K562 (cell line): ENCODE measurements around the gene GFAP. TPM values are rescaled to one million over a fixed set of nuclear protein-coding genes. Genes with fewer than 3 reads are reported as not detected.

ENCODE experiments used
- ATAC-seq: fragments of 200-7000 bp; cut with Tn5 transposase; 3 replicates; pipeline ENCODE4 v1.9.1; 2020; ENCODE audit warnings: moderate library complexity
- BruUV-seq: library from RNA; stranded (reverse); fragments of 400-500 nt; replicated peaks from 2 replicates; lab custom pipeline; 2021; lab: Mats Ljungman, UMichigan
- CTCF ChIA-PET: fragments of 300-600 bp; formaldehyde crosslinking; extraction: SDS; loops from one replicate; lab custom pipeline; 2021; ENCODE audit warnings: low intra/inter-chr PET ratio; lab: Yijun Ruan, JAX
- POLR2A ChIA-PET: fragments of 300-600, 350-650 bp; sonication (Branson Sonifier 250); formaldehyde crosslinking; extraction: SDS; loops from one replicate; lab custom pipeline; 2021; ENCODE audit warnings: antibody characterized with exemption, inconsistent platforms; lab: Yijun Ruan, JAX
- DNase-seq, 4 experiments: peaks; one replicate each; pipeline versions ENCODE4 v3.0.0 to v3.0.0-alpha.2; 2011 to 2018; ENCODE audit warnings: low spot score in 3 of 4, mixed read lengths in 3 of 4; ENCODE audit errors: extremely low read depth in 1 of 4
- FAIRE-seq: peaks from 2 replicates; lab custom pipeline; 2011; peaks lifted over from hg19 to GRCh38; lab: Jason Lieb, UNC
- H2AFZ ChIP-seq: 2 replicates; pipeline ENCODE4 v1.6.0; 2011; ENCODE audit warnings: low read depth, low read length, control low read depth, inconsistent platforms
- H3K27ac ChIP-seq: fragments of 200-600 bp; 3 replicates; pipeline ENCODE4 v1.8.0; 2011; ENCODE audit warnings: low read depth, mild to moderate bottlenecking, control low read depth, inconsistent platforms, low read length, moderate library complexity, mixed read lengths; ENCODE audit errors: extremely low read depth
- H3K27me3 ChIP-seq, 2 experiments: fragments of 300-600 bp in 1 of 2; 2 replicates in 1 of 2; 3 replicates in 1 of 2; pipeline versions ENCODE4 v1.6.0 to v1.8.0; 2011; ENCODE audit warnings: inconsistent platforms in 2 of 2, low read length in 2 of 2, mild to moderate bottlenecking in 1 of 2, mixed read lengths in 1 of 2, moderate library complexity in 1 of 2; ENCODE audit not compliant: control insufficient read depth in 2 of 2, insufficient read depth in 2 of 2
- H3K36me3 ChIP-seq: fragments of 300-600 bp; 3 replicates; pipeline ENCODE4 v1.8.0; 2011; ENCODE audit warnings: mild to moderate bottlenecking, low read length, inconsistent platforms; ENCODE audit not compliant: control insufficient read depth, insufficient read depth
- H3K4me1 ChIP-seq, 2 experiments: fragments of 200-600 bp in 1 of 2; replicated peaks in 1 of 2; 2 replicates in 1 of 2; 3 replicates in 1 of 2; pipeline versions ENCODE4 v1.5.1 to v1.8.0; 2011; ENCODE audit warnings: inconsistent platforms in 2 of 2, low read length in 2 of 2, mild to moderate bottlenecking in 1 of 2, mixed read lengths in 1 of 2, moderate library complexity in 1 of 2; ENCODE audit not compliant: control insufficient read depth in 2 of 2, insufficient read depth in 2 of 2
- H3K4me2 ChIP-seq: 2 replicates; pipeline ENCODE4 v1.6.1; 2011; ENCODE audit warnings: low read length, control low read depth, inconsistent platforms, mixed read lengths; ENCODE audit not compliant: insufficient read depth
- H3K4me3 ChIP-seq: fragments of 200-600 bp; sonication (generic), shearing (Covaris generic); 2 replicates; pipeline ENCODE4 v1.5.1; 2016; ENCODE audit warnings: control low read depth, inconsistent platforms
- H3K79me2 ChIP-seq: fragments of 200-600 bp; 3 replicates; pipeline ENCODE4 v1.8.0; 2011; ENCODE audit warnings: low read length, inconsistent platforms; ENCODE audit not compliant: control insufficient read depth, insufficient read depth
- H3K9ac ChIP-seq, 2 experiments: 2 replicates each; pipeline versions ENCODE4 v1.6.0 to v1.6.1; 2011; ENCODE audit warnings: low read depth in 2 of 2, low read length in 2 of 2, control low read depth in 1 of 2, inconsistent platforms in 1 of 2, mild to moderate bottlenecking in 1 of 2, mixed read lengths in 1 of 2; ENCODE audit not compliant: insufficient read depth in 1 of 2
- H3K9me1 ChIP-seq: one replicate; pipeline ENCODE4 v1.6.0; 2011; ENCODE audit warnings: inconsistent platforms, mild to moderate bottlenecking, low read length, moderate library complexity; ENCODE audit not compliant: control insufficient read depth, insufficient read depth
- H3K9me3 ChIP-seq: replicated peaks from 2 replicates; pipeline ENCODE4 v1.5.1; 2011; ENCODE audit warnings: low read depth, low read length, inconsistent platforms; ENCODE audit not compliant: control insufficient read depth, insufficient read depth
- H4K20me1 ChIP-seq: replicated peaks from 2 replicates; pipeline ENCODE4 v1.6.1; 2011; ENCODE audit warnings: low read length, inconsistent platforms, mixed read lengths; ENCODE audit not compliant: control insufficient read depth, insufficient read depth
- BDP1 ChIP-seq: IDR thresholded peaks from 3 replicates; pipeline ENCODE4 v1.6.1; 2011; ENCODE audit not compliant: insufficient read length, insufficient read depth
- ELK1 ChIP-seq: sonication (generic); formaldehyde crosslinking; IDR thresholded peaks from 2 replicates; pipeline ENCODE4 v1.8.1; 2022; ENCODE audit warnings: missing genetic modification reagents
- EZH2 ChIP-seq: IDR thresholded peaks from 2 replicates; pipeline ENCODE4 v1.6.1; 2012; ENCODE audit warnings: low read depth, mild to moderate bottlenecking, inconsistent platforms, low read length, borderline replicate concordance
- KDM2B ChIP-seq: fragments of 250-450 bp; sonication (Bioruptor Pico); IDR thresholded peaks from 2 replicates; pipeline ENCODE4 v1.8.0; 2021; ENCODE audit warnings: mild to moderate bottlenecking, moderate library complexity
- MAFG ChIP-seq: fragments of 450-650 bp; conservative IDR thresholded peaks from 2 replicates; pipeline ENCODE4 v1.6.1; 2016; ENCODE audit warnings: missing genetic modification characterization, missing compliant biosample characterization
- MTA1 ChIP-seq: fragments of 450-650 bp; IDR thresholded peaks from 2 replicates; pipeline ENCODE4 v1.6.1; 2017; ENCODE audit warnings: borderline replicate concordance
- POLR2G ChIP-seq: fragments of 200-400 bp; formaldehyde crosslinking; IDR thresholded peaks from 2 replicates; pipeline ENCODE4 v1.6.1; 2017; ENCODE audit warnings: low read depth, mild to moderate bottlenecking, antibody characterized with exemption, low read length, moderate library complexity
- PREB ChIP-seq: sonication (generic); formaldehyde crosslinking; IDR thresholded peaks from 2 replicates; pipeline ENCODE4 v1.8.1; 2023; ENCODE audit warnings: mild to moderate bottlenecking, missing genetic modification reagents
- WGBS: fragments of 100-300 bp; shearing (Covaris generic); methylation state at CpG from one replicate; pipeline ENCODE4 v1.1.6; 2016; ENCODE audit warnings: low coverage, mixed read lengths; ENCODE audit not compliant: insufficient coverage; ENCODE audit errors: missing lambda C conversion rate; 5-methylcytosine and 5-hydroxymethylcytosine counted together
- in situ Hi-C: fragments of 300-500 bp; cut with MboI; formaldehyde crosslinking; loops from 4 replicates; pipeline ENCODE4 v1.15.0; 2018; ENCODE audit warnings: inconsistent platforms, mixed read lengths
- intact Hi-C: fragments of 100-400 bp; cut with micrococcal nuclease; formaldehyde crosslinking; loops from 2 replicates; pipeline ENCODE4 v1.14.2; 2022
- polyA plus RNA-seq, 8 experiments: library from polyadenylated mRNA; depleted of rRNA in 4 of 8; stranded (reverse) in 5 of 8; unstranded in 3 of 8; fragments of >200 nt; fragmentation: Nextera tagmentation in 2 of 8; fragmentation: Illumina TruSeq in 1 of 8; extraction: Ambion mirVana in 2 of 8; extraction: Trizol in 1 of 8; gene quantifications; 2 replicates each; pipeline versions ENCODE4 v1.2.1 to v1.2.3, GENCODE V29; 2011 to 2014; ENCODE audit warnings: inconsistent platforms in 1 of 8, missing spikeins in 1 of 8
- total RNA-seq, 7 experiments: library from RNA; depleted of rRNA in 6 of 7; stranded (reverse); fragments of >200 nt in 6 of 7; fragmentation: Illumina TruSeq in 2 of 7; extraction: Trizol in 2 of 7; gene quantifications; 2 replicates each; pipeline versions ENCODE4 v1.2.1 to v1.2.3, GENCODE V29; 2011 to 2021; ENCODE audit warnings: low replicate concordance in 1 of 7

The GFAP gene
- total and polyA plus RNA-seq, 9 of the 15 experiments (the other 6 are each of a cell fraction or from before 2014, with no cell fraction given) = 0.07 to 1.4 (median 0.60) TPM; not detected in 1

GRCh38 chr17:44932787-44933097, 17.4 kb upstream of the GFAP start:
- FAIRE-seq (no peak), ATAC-seq (no peak), DNase-seq (no peak)
- H3K27ac ChIP-seq = no peak overlapping the region
- H3K36me3 ChIP-seq = peaks cover 95% of the 10 kb centered on the region
- in situ Hi-C loops (no loop called here), intact Hi-C loops (no loop called here)
- H3K79me2 ChIP-seq = 0 out of 3 replicates have a peak, but pooled peaks cover 2% of the 10 kb centered on the region
- H3K4me1 ChIP-seq = peaks cover 0 to 15% of the 10 kb centered on the region in 2 experiments; a peak in 1 of 5 replicates
- TF ChIP-seq MAFG (tag) (no peak), POLR2G (0 out of 2 replicates have a peak, but pooled peaks have one; percentile 52)
- H3K9me3 ChIP-seq = no peaks in the 10 kb centered on the region
- no peaks in the 10 kb centered on the region for H3K9me1 ChIP-seq
- H3K4me2 ChIP-seq = no peak overlapping the region
- no peaks in the 10 kb centered on the region for H3K27me3 ChIP-seq
- no peak overlapping the region for H2AFZ ChIP-seq
- BruUV-seq = no TSS peak
- no peak overlapping the region for H3K4me3 ChIP-seq
- ChIA-PET POLR2A (interaction anchor here (0.5 to 1.6 kb wide), 3 partner anchors 11 to 158 kb away, joined by 3 to 4 read pairs (median 4); no protein-coding TSS in a partner anchor), CTCF (no interaction called here)
- 92% methylated on average over 6 of the region's 6 CpGs for WGBS
- H3K9ac ChIP-seq = no peak overlapping the region; a peak in 1 of 4 replicates
- H4K20me1 ChIP-seq = peaks cover 5% of the 10 kb centered on the region

GRCh38 chr17:44932096-44932786, 16.9 kb upstream of the GFAP start:
- Histone ChIP-seq H3K27me3 (no peaks in the 10 kb centered on the region), H3K9me1 (no peaks in the 10 kb centered on the region), H3K4me3 (no peak overlapping the region), H3K79me2 (no peaks in the 10 kb centered on the region), H3K4me1 (peaks cover 0 to 15% of the 10 kb centered on the region in 2 experiments; a peak in 1 of 5 replicates), H3K36me3 (peaks cover 95% of the 10 kb centered on the region), H3K27ac (no peak overlapping the region), H3K4me2 (no peak overlapping the region), H2AFZ (no peak overlapping the region), H3K9me3 (no peaks in the 10 kb centered on the region), H3K9ac (no peak overlapping the region; a peak in 1 of 4 replicates), H4K20me1 (peaks cover 5% of the 10 kb centered on the region)
- ChIA-PET POLR2A (interaction anchor here (0.5 to 2.1 kb wide), 8 partner anchors 8 to 217 kb away, joined by 3 to 9 read pairs (median 4); partner anchors contain the start of gene GFAP), CTCF (no interaction called here)
- FAIRE-seq (no peak), ATAC-seq (no peak), DNase-seq (no peak)
- intact Hi-C loops (no loop called here), in situ Hi-C loops (no loop called here)
- 92% methylated on average over 6 of the region's 8 CpGs for WGBS
- BruUV-seq = no TSS peak
- TF ChIP-seq PREB (CRISPR knock-in tag) (no peak), ELK1 (CRISPR knock-in tag) (no peak), BDP1 (no peak), KDM2B (no peak), MTA1 (no peak), EZH2 (no peak)
